ENCODE results near the gene PLAGL2. TPM values are rescaled to one million over a fixed set of nuclear protein-coding genes. Genes with fewer than 3 reads are reported as not detected.

PLAGL2 gene
- total RNA-seq, 1 donor from 2014 or later: 34.9 TPM

DNA sequence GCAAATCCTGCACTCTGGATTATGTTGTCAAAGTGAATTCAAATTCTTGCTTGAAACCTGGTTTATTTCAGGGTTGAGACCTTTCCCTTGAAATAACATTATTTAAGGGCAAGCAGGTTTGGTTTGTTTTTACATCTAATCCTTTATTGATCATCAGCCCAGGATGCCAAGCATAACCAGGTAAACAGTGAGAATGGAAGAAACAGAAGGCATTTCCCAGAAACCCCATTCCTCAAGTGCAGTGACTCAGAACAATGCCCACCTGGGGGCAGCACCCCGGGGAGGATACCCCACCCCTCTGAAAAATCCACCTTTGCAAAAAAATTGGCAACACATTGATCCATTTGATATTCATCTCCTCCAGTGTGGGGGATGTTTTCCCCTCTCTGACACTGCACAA, 32.7 kb upstream of the PLAGL2 start:
- Mint-ChIP-seq H3K27me3 (ENCODE audit: unreplicated experiment) (no peaks in the 10 kb centered on the region), H3K9me3 (ENCODE audit: unreplicated experiment) (peaks cover 4% of the 10 kb centered on the region), H3K27ac (ENCODE audit: unreplicated experiment) (no peak overlapping the region), H3K4me1 (ENCODE audit: low read depth, unreplicated experiment) (peaks cover 2% of the 10 kb centered on the region), H3K4me3 (ENCODE audit: unreplicated experiment) (no peak overlapping the region), H3K36me3 (ENCODE audit: unreplicated experiment) (no peaks in the 10 kb centered on the region)
- TF ChIP-seq, protein P1, sequence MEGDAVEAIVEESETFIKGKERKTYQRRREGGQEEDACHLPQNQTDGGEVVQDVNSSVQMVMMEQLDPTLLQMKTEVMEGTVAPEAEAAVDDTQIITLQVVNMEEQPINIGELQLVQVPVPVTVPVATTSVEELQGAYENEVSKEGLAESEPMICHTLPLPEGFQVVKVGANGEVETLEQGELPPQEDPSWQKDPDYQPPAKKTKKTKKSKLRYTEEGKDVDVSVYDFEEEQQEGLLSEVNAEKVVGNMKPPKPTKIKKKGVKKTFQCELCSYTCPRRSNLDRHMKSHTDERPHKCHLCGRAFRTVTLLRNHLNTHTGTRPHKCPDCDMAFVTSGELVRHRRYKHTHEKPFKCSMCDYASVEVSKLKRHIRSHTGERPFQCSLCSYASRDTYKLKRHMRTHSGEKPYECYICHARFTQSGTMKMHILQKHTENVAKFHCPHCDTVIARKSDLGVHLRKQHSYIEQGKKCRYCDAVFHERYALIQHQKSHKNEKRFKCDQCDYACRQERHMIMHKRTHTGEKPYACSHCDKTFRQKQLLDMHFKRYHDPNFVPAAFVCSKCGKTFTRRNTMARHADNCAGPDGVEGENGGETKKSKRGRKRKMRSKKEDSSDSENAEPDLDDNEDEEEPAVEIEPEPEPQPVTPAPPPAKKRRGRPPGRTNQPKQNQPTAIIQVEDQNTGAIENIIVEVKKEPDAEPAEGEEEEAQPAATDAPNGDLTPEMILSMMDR (IDR thresholded peaks at IDR 0.05; ENCODE audit: partially characterized antibody, unreplicated experiment): no peak
- DNase-seq: no peak

DNA sequence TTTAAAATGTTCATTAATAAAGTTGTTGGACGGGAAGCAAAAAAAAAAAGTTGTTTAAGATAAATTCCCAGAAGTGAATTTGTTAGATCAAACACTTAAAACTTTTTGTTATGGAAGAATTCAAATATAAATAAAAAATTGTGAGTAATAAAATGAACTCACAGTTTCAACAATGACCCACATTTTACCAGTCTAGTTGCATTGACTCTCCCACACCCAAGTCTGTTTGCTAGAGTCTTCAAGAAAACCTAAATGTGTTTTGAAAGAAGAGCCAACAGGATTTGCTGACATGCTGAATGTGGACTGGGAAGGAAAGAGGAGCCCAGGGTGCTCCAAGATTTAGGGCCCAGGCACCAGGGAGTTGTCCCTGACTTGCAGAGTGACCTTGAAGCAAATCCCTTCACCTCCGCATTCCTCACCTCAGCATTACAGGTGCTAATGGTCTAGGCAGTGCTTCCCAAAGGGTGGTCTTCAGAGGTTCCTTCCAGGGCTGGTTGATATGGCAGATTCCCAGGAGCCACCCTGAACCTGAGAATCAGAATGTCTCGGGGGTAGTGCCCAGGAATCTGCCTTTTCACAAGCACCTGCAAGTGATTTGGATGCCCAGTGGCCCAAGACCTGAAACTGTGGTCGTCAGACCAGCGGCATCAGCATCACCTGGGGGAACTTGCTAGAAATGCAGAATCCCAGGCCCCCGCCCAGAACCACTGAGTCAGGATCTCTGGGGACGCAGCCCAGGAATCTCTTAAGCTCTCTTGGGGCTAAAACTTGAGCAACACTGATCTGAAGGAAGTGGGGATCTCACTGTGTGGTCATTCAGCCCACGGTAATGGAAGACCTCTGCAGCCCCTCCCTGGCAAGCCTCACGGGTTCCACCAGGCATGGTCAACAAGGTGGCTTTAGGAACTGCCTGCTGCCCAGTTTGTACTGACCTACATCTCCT, 31.2 kb upstream of the PLAGL2 start:
- H3K4me3 Mint-ChIP-seq (ENCODE audit: unreplicated experiment): no peak overlapping the region
- DNase-seq: no peak
- H3K27me3 Mint-ChIP-seq (ENCODE audit: unreplicated experiment): no peaks in the 10 kb centered on the region
- TF ChIP-seq, protein P1 (IDR thresholded peaks at IDR 0.05; ENCODE audit: partially characterized antibody, unreplicated experiment): no peak
- no peak overlapping the region for H3K27ac Mint-ChIP-seq (ENCODE audit: unreplicated experiment)
- H3K36me3 Mint-ChIP-seq (ENCODE audit: unreplicated experiment): no peaks in the 10 kb centered on the region
- peaks cover 2% of the 10 kb centered on the region for H3K4me1 Mint-ChIP-seq (ENCODE audit: low read depth, unreplicated experiment)
- peaks cover 4% of the 10 kb centered on the region for H3K9me3 Mint-ChIP-seq (ENCODE audit: unreplicated experiment)

DNA sequence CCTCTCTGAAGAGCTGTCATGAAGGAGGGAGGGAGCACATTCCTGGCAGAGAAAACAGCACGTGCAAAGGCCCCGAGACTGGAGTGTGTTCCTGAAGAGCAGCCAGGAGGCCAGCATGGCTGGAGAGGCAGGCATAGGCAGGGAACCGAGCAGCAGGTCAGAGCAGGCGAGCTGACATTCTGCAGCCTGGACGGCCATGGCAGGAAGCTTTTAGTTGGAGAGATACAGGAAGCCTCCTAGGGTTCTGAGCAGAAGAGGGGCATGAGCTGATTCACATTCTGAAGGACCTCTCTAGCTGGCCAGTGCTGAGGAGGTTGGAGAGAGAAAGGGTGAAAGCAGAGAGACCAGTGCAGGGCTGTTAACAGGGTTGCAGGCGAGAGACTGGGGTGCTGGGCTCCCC, 29.9 kb upstream of the PLAGL2 start:
- no peak overlapping the region for H3K27ac Mint-ChIP-seq (ENCODE audit: unreplicated experiment)
- H3K36me3 Mint-ChIP-seq (ENCODE audit: unreplicated experiment): no peaks in the 10 kb centered on the region
- peaks cover 2% of the 10 kb centered on the region for H3K4me1 Mint-ChIP-seq (ENCODE audit: low read depth, unreplicated experiment)
- TF ChIP-seq, protein P1 (IDR thresholded peaks at IDR 0.05; ENCODE audit: partially characterized antibody, unreplicated experiment): no peak
- no peak overlapping the region for H3K4me3 Mint-ChIP-seq (ENCODE audit: unreplicated experiment)
- no peak for DNase-seq
- H3K27me3 Mint-ChIP-seq (ENCODE audit: unreplicated experiment): no peaks in the 10 kb centered on the region
- H3K9me3 Mint-ChIP-seq (ENCODE audit: unreplicated experiment): peaks cover 4% of the 10 kb centered on the region

DNA sequence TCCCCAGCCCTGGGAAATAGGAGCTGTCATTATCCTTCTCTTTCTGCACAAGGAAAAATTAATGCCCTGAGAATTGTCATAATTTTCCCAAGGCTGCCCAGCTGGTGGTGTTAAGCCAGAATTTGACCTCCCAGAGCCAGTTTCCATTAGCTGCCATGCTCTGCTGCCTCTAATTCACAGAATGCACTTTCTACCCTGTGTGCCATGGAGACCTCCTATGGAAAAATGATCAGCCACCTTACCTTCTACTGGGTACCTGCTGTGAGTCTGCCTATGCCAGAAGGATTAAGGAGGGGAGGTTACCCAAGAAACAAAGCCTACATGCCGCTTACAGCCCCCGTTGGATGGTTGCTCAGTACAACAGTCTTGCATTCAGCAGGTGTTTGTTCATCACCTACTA, 29.3 kb upstream of the PLAGL2 start:
- Mint-ChIP-seq H3K36me3 (ENCODE audit: unreplicated experiment) (no peaks in the 10 kb centered on the region), H3K27ac (ENCODE audit: unreplicated experiment) (no peak overlapping the region), H3K4me1 (ENCODE audit: low read depth, unreplicated experiment) (peaks cover 2% of the 10 kb centered on the region), H3K4me3 (ENCODE audit: unreplicated experiment) (no peak overlapping the region), H3K9me3 (ENCODE audit: unreplicated experiment) (peaks cover 4% of the 10 kb centered on the region), H3K27me3 (ENCODE audit: unreplicated experiment) (no peaks in the 10 kb centered on the region)
- no peak for DNase-seq
- TF ChIP-seq, protein P1 (IDR thresholded peaks at IDR 0.05; ENCODE audit: partially characterized antibody, unreplicated experiment): no peak

DNA sequence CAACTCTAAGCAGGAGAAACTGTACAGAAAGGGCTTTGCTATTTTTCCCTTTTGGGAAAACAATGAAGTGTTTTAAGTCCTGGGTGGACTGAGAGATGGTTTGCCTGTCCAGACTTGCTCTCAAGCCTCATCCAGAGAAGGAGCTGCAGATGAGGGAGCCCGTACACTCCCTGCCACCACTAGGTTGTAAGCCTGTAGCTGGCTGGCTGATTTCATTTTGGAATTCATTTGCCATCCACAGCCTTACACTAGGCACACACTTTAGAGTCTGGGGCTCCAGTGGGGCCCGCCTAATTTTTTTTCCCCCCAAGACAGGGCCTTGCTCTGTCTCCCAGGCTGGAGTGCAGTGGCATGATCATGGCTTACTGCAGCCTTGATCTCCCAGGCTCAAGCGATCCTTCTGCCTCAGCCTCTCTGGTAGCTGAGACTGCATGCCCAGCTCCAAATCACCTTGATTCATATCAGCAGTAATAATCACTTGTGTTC, 28.5 kb upstream of the PLAGL2 start:
- Mint-ChIP-seq H3K27ac (ENCODE audit: unreplicated experiment) (no peak overlapping the region), H3K4me1 (ENCODE audit: low read depth, unreplicated experiment) (peaks cover 2% of the 10 kb centered on the region), H3K36me3 (ENCODE audit: unreplicated experiment) (no peaks in the 10 kb centered on the region), H3K4me3 (ENCODE audit: unreplicated experiment) (no peak overlapping the region), H3K27me3 (ENCODE audit: unreplicated experiment) (no peaks in the 10 kb centered on the region), H3K9me3 (ENCODE audit: unreplicated experiment) (peaks cover 4% of the 10 kb centered on the region)
- no peak for DNase-seq
- TF ChIP-seq, protein P1 (IDR thresholded peaks at IDR 0.05; ENCODE audit: partially characterized antibody, unreplicated experiment): no peak
